Coronary artery (tissue), 2 donors: Measurements from ENCODE around the gene MAP3K1.

Experiments
- DNase-seq: peaks from one replicate; pipeline ENCODE4 v3.0.0-alpha.2; 2017; ENCODE audit warnings: low spot score
- H3K27ac ChIP-seq, 2 donors: fragments of 200-600 bp; sonication (generic); one replicate each; pipeline ENCODE4 v1.5.1; 2016 to 2019
- H3K4me3 ChIP-seq: fragments of 200-600 bp; sonication (generic); 2 replicates; pipeline ENCODE4 v1.5.1; 2016; ENCODE audit warnings: mild to moderate bottlenecking, moderate library complexity
- TF ChIP-seq, protein P1 (sequence below): fragments of 200-600 bp; sonication (generic); IDR thresholded peaks from one replicate; pipeline ENCODE4 v1.5.1; 2019; ENCODE audit warnings: antibody characterized with exemption

The MAP3K1 gene

DNA sequence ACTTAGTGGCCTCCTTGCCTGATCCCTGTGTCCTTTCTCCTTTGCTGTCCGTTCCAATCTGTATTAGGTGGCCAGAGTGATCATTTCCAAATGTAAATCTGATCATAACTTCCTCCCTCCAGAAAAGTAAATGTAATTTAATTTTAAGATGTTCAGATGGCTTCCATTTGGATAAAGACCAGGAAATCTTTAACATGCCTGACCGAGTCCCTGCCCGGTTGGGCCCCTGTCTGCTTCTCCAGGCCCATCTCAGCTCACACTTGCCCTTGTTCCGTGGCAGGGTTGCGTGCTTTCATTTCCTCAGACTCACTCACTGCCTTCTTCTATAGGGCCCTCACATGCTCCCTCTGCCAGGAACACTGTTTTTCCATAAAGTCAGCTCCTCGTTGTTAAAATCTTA, 7.6 kb downstream of the MAP3K1 start:
- H3K27ac ChIP-seq = no peak overlapping the region
- DNase-seq = no peak
- no peak overlapping the region for H3K4me3 ChIP-seq
- TF ChIP-seq, protein P1, sequence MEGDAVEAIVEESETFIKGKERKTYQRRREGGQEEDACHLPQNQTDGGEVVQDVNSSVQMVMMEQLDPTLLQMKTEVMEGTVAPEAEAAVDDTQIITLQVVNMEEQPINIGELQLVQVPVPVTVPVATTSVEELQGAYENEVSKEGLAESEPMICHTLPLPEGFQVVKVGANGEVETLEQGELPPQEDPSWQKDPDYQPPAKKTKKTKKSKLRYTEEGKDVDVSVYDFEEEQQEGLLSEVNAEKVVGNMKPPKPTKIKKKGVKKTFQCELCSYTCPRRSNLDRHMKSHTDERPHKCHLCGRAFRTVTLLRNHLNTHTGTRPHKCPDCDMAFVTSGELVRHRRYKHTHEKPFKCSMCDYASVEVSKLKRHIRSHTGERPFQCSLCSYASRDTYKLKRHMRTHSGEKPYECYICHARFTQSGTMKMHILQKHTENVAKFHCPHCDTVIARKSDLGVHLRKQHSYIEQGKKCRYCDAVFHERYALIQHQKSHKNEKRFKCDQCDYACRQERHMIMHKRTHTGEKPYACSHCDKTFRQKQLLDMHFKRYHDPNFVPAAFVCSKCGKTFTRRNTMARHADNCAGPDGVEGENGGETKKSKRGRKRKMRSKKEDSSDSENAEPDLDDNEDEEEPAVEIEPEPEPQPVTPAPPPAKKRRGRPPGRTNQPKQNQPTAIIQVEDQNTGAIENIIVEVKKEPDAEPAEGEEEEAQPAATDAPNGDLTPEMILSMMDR = no peak

DNA sequence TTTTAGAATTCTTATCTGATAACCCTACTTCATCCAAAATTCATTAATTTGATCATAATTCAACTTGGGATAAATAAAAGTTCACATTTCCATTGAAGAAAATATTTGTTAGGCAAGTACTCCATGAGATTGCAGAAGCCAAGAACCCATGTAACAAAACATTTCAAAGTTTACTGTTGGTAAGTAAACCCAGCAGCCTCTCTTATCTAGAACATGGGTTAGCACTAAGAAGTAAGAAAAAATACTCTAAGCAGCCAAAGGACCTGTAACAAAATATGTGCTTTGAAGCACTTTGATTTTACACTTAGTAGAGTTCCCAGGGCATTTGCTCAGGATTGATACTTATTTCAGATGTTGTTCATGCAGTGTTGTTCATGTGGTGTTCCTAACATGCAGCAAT, 8.7 kb downstream of the MAP3K1 start:
- H3K4me3 ChIP-seq = no peak overlapping the region
- H3K27ac ChIP-seq = no peak overlapping the region
- DNase-seq = no peak
- TF ChIP-seq, protein P1 = no peak

DNA sequence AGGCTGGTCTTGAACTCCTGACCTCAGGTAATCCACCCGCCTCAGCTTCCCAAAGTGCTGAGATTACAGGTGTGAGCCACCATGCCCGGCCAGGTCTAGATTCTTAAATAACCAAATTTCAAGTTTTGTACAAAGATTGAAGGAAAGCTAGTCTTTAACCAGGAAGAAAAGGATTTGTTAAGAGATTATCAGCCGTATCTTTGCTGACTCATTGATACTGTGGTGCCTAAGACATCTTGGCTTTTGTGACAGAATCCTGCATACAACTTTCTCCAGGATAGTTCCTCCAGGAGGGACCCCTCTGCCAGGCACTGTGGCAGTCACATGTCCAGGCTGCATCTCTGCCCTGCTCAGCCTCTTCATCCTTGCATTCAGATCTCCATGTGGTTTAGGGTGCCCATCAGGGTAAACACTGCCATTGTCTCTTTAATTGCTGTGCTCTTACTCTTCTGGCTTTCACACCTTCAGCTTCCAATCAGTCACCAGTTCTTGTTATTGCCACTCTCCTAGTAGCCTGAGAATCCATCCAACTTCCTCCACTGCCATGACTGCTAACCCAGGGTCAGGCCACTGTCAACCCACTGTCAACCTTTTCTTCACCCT, 10.0 kb downstream of the MAP3K1 start:
- DNase-seq = no peak
- Histone ChIP-seq H3K4me3 (no peak overlapping the region), H3K27ac (no peak overlapping the region)
- TF ChIP-seq, protein P1 = no peak

DNA sequence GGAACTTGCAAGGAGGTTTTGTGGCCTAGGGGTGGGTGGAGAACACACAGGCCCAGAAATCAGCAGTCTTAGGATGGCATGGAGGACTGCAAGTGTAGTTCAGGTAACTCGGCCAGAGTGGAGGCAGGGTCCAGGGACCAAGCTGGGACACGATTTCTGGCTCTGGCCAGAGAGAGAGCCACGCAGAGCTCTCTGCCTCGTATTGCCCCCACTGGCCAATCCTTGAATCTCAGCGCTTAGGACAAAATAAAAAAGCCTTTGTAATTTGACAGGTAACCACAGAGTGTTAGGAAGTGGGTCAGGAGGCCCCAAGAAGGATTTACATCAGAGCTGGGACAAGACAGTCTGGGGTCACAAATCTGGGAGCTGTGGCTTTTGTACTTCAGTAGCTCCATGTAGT, 11.7 kb downstream of the MAP3K1 start:
- no peak overlapping the region for H3K27ac ChIP-seq
- no peak overlapping the region for H3K4me3 ChIP-seq
- TF ChIP-seq, protein P1 = no peak
- no peak for DNase-seq

DNA sequence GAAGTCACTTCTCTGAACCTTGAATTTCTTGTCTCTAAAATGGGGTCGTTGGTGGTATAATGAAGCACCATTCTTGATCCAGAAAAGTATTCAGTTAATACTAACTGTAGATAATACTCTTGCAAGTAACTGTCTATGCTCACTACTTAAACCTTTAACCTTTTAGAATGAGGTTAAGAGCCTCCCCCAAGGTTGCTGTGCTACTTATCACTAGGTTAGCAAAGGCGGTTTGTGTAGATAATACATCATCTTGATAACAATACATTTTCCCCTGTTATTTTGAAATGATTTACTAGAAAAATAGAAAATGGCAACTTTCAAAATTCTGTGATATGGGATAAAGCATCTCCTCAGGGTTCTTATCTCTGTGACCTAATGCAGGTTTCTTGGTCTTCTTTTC, 12.6 kb downstream of the MAP3K1 start:
- no peak for DNase-seq
- TF ChIP-seq, protein P1 = no peak
- Histone ChIP-seq H3K4me3 (no peak overlapping the region), H3K27ac (no peak overlapping the region)

DNA sequence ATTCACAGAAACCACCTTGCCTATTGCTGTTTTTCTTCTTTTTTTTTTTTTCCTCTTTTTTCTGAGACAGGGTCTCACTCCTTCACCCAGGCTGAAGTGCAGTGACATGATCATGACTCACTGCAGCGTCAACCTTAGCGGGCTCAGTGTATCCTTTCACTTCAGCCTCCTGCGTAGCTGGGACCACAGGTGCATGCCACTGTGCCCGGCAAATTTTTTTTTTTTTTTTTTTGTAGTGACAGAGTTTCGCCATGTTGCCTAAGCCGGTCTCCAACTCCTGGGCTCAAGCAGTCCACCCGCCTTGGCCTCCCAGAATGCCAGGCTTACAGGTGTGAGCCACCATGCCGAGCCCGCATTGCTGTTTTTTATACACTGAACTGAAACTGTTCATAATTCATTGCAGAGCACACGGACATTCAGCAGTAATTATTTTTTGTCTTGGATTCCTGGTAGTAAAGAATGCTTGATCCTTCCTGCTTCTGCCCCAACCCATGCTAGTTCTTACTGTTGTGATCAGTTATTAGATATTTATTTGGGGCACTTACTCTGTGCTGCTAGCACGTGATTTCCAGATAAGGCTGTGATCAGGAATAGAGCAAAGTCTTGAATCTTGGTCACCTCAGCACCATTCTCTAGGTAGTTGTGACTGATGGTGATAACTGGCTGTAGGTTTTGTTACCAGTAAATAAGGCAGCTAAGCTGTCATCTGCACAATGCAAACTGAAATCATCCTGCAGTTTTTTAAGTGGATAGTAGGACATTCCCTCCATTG, 14.0 kb downstream of the MAP3K1 start:
- Histone ChIP-seq H3K27ac (no peak overlapping the region), H3K4me3 (no peak overlapping the region)
- TF ChIP-seq, protein P1 = no peak
- DNase-seq = no peak

DNA sequence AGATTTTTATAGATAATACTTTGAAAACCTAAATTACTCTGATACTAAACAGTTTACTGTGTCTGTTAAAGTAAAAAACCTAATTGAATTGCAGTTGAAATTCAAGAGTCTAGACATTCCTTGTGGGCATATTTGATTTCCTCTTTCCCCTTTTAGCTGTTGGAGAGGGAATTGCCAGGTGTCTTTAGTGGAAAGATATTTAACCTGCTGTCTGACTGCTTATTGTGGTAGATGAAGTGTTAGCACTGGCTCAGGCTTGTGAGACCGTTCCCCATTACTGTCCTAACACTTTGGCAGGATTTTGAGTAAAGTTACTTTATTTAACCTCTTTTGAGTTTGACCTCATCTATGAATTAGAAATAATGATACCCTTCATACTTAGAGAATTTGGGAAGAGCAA, 16.4 kb downstream of the MAP3K1 start:
- Histone ChIP-seq H3K27ac (no peak overlapping the region), H3K4me3 (no peak overlapping the region)
- TF ChIP-seq, protein P1 = no peak
- no peak for DNase-seq
